Muscle of leg (tissue), 11 donors: ENCODE data around the gene USP1. TPM values are rescaled to one million over a fixed set of nuclear protein-coding genes. Genes with fewer than 3 reads are reported as not detected.

Experiments used
- DNase-seq: peaks from one replicate; pipeline ENCODE4 v3.0.0; 2013
- H3K27ac ChIP-seq: one replicate; pipeline ENCODE4 v1.5.1; 2013; ENCODE audit warnings: mild to moderate bottlenecking, low read length, control low read depth
- H3K27me3 ChIP-seq: one replicate; pipeline ENCODE4 v1.6.1; 2013; ENCODE audit warnings: low read length; ENCODE audit not compliant: control insufficient read depth, insufficient read depth
- H3K36me3 ChIP-seq: one replicate; pipeline ENCODE4 v1.6.1; 2013; ENCODE audit warnings: low read length; ENCODE audit not compliant: control insufficient read depth, insufficient read depth
- H3K4me1 ChIP-seq: one replicate; pipeline ENCODE4 v1.6.1; 2013; ENCODE audit warnings: low read length; ENCODE audit not compliant: control insufficient read depth, insufficient read depth
- H3K4me3 ChIP-seq: one replicate; pipeline ENCODE4 v1.5.1; 2013; ENCODE audit warnings: low read length, control low read depth
- H3K9me3 ChIP-seq: replicated peaks from 2 replicates; pipeline ENCODE4 v1.6.1; 2013; ENCODE audit warnings: low read depth, low read length; ENCODE audit not compliant: control insufficient read depth
- WGBS: methylation state at CpG from one replicate; pipeline ENCODE4 v1.1.5; 2013; ENCODE audit warnings: missing lambda C conversion rate; ENCODE audit not compliant: insufficient coverage; 5-methylcytosine and 5-hydroxymethylcytosine counted together
- polyA plus RNA-seq, 8 donors: library from polyadenylated mRNA; unstranded; fragments of 120-200 nt; gene quantifications; one replicate each; pipeline versions ENCODE4 v1.2.1 to v1.2.3, GENCODE V29; 2013; ENCODE audit warnings: inconsistent platforms in 1 of 8, low replicate concordance in 1 of 8; ENCODE audit not compliant: insufficient read length in 8 of 8, insufficient read depth in 1 of 8
- total RNA-seq: library from RNA; stranded (reverse); fragments of 120-200 nt; gene quantifications from one replicate; pipeline ENCODE4 v1.2.4, GENCODE V29; 2013

The USP1 gene
- total and polyA plus RNA-seq, 9 donors, result 32.3 to 51.8 (median 42.0) TPM

GRCh38 chr1:62476525-62477219 lies 39.8 kb downstream of the USP1 start:
- no peak for DNase-seq
- Histone ChIP-seq H3K27ac (no peak overlapping the region), H3K27me3 (no peaks in the 10 kb centered on the region), H3K36me3 (peaks cover 20% of the 10 kb centered on the region), H3K4me3 (no peak overlapping the region), H3K4me1 (no peaks in the 10 kb centered on the region), H3K9me3 (no peaks in the 10 kb centered on the region)
- WGBS, result no CpG with 5 or more reads among the region's 3 CpGs

- no peaks in the 10 kb centered on the region for H3K4me1 ChIP-seq
- DNase-seq, result peak; percentile 5
- H3K27ac ChIP-seq, result no peak overlapping the region
- no peaks in the 10 kb centered on the region for H3K27me3 ChIP-seq
- peaks cover 7% of the 10 kb centered on the region for H3K36me3 ChIP-seq
- H3K9me3 ChIP-seq, result no peaks in the 10 kb centered on the region
- WGBS, result no CpG with 5 or more reads among the region's 3 CpGs
- no peak overlapping the region for H3K4me3 ChIP-seq
Measured at GRCh38 chr1:62481681-62482080, 44.8 kb downstream of the USP1 start.

- H3K4me1 ChIP-seq, result no peaks in the 10 kb centered on the region
- no peaks in the 10 kb centered on the region for H3K9me3 ChIP-seq
- peaks cover 5% of the 10 kb centered on the region for H3K36me3 ChIP-seq
- no peak for DNase-seq
- no peak overlapping the region for H3K27ac ChIP-seq
- no peak overlapping the region for H3K4me3 ChIP-seq
- 100% methylated on average over 1 of the region's 5 CpGs for WGBS
- H3K27me3 ChIP-seq, result no peaks in the 10 kb centered on the region
Measured at GRCh38 chr1:62484824-62485468, 48.1 kb downstream of the USP1 start.

GRCh38 chr1:62487956-62488355 lies 51.1 kb downstream of the USP1 start:
- Histone ChIP-seq H3K9me3 (no peaks in the 10 kb centered on the region), H3K27me3 (no peaks in the 10 kb centered on the region), H3K36me3 (peaks cover 18% of the 10 kb centered on the region), H3K27ac (no peak overlapping the region), H3K4me3 (no peak overlapping the region), H3K4me1 (no peaks in the 10 kb centered on the region)
- DNase-seq, result no peak
- no CpG with 5 or more reads among the region's 2 CpGs for WGBS

GRCh38 chr1:62492521-62492920 lies 55.7 kb downstream of the USP1 start:
- Histone ChIP-seq H3K27ac (no peak overlapping the region), H3K4me3 (no peak overlapping the region), H3K9me3 (no peaks in the 10 kb centered on the region), H3K4me1 (no peaks in the 10 kb centered on the region), H3K36me3 (peaks cover 23% of the 10 kb centered on the region), H3K27me3 (no peaks in the 10 kb centered on the region)
- no CpG with 5 or more reads among the region's 2 CpGs for WGBS
- no peak for DNase-seq

- peaks cover 20% of the 10 kb centered on the region for H3K36me3 ChIP-seq
- no peaks in the 10 kb centered on the region for H3K4me1 ChIP-seq
- H3K27me3 ChIP-seq, result no peaks in the 10 kb centered on the region
- no CpG with 5 or more reads among the region's 3 CpGs for WGBS
- no peak overlapping the region for H3K4me3 ChIP-seq
- H3K9me3 ChIP-seq, result no peaks in the 10 kb centered on the region
- no peak overlapping the region for H3K27ac ChIP-seq
- DNase-seq, result no peak
Measured at GRCh38 chr1:62493656-62494055, 56.8 kb downstream of the USP1 start.

GRCh38 chr1:62494137-62494536 lies 57.3 kb downstream of the USP1 start:
- H3K27ac ChIP-seq, result no peak overlapping the region
- 90% methylated on average over 3 of the region's 4 CpGs for WGBS
- H3K9me3 ChIP-seq, result no peaks in the 10 kb centered on the region
- no peak for DNase-seq
- no peak overlapping the region for H3K4me3 ChIP-seq
- peaks cover 20% of the 10 kb centered on the region for H3K36me3 ChIP-seq
- no peaks in the 10 kb centered on the region for H3K4me1 ChIP-seq
- no peaks in the 10 kb centered on the region for H3K27me3 ChIP-seq

GRCh38 chr1:62500210-62500609 lies 63.4 kb downstream of the USP1 start:
- H3K27ac ChIP-seq, result no peak overlapping the region
- no peaks in the 10 kb centered on the region for H3K9me3 ChIP-seq
- H3K36me3 ChIP-seq, result peaks cover 3% of the 10 kb centered on the region
- no peak for DNase-seq
- no peaks in the 10 kb centered on the region for H3K4me1 ChIP-seq
- no peak overlapping the region for H3K4me3 ChIP-seq
- no peaks in the 10 kb centered on the region for H3K27me3 ChIP-seq

Other genes starting within 250 kb of the USP1 start
- 0.84 TPM for gene L1TD1, start 242.2 kb upstream of the USP1 start, total RNA-seq
- 1 to 10 TPM in 6 of 8 donors, under 1 TPM in 2; 0.73 to 3.6 (median 2.2) TPM for gene L1TD1, start 242.2 kb upstream of the USP1 start, polyA plus RNA-seq
- gene KANK4, start 117.6 kb upstream of the USP1 start, total RNA-seq, result 6.6 TPM
- gene KANK4, start 117.6 kb upstream of the USP1 start, polyA plus RNA-seq, result 10 to 100 TPM in 7 of 8 donors, 1 to 10 TPM in 1; 8.7 to 17.1 (median 12.8) TPM
- 0.04 TPM for gene ANGPTL3, start 160.5 kb downstream of the USP1 start, total RNA-seq
- gene ANGPTL3, start 160.5 kb downstream of the USP1 start, polyA plus RNA-seq, result under 1 TPM in 7 of 8 donors, not detected in 1; 0.04 to 0.95 (median 0.21) TPM